Neural cell (in vitro differentiated cells): ENCODE measurements around the gene STX10. TPM values are rescaled to one million over a fixed set of nuclear protein-coding genes. Genes with fewer than 3 reads are reported as not detected.

ENCODE experiments used
- H2AFZ ChIP-seq: fragments of 200-600, 300-800 bp; sonication (generic), shearing (Covaris generic); 2 replicates; pipeline ENCODE4 v1.6.0; 2014; ENCODE audit warnings: low read depth, mild to moderate bottlenecking, antibody characterized with exemption, low read length, moderate library complexity
- H3F3A ChIP-seq: fragments of 200-600 bp; shearing (Covaris generic); 2 replicates; pipeline ENCODE4 v1.6.1; 2016; ENCODE audit warnings: mild to moderate bottlenecking, moderate library complexity, mixed read lengths, antibody characterized with exemption, low read length; ENCODE audit not compliant: insufficient read depth, poor library complexity, severe bottlenecking
- H3K27ac ChIP-seq: fragments of 200-600, 300-800 bp; sonication (generic), shearing (Covaris generic); 2 replicates; pipeline ENCODE4 v1.5.1; 2014; ENCODE audit warnings: mild to moderate bottlenecking, low read length, moderate library complexity
- H3K27me3 ChIP-seq: fragments of 300-800, 200-600 bp; sonication (generic), shearing (Covaris generic); 2 replicates; pipeline ENCODE4 v1.6.0; 2014; ENCODE audit warnings: mild to moderate bottlenecking, low read depth, low read length, moderate library complexity; ENCODE audit not compliant: insufficient read depth
- H3K36me3 ChIP-seq: fragments of 300-800, 200-600 bp; sonication (generic), shearing (Covaris generic); 2 replicates; pipeline ENCODE4 v1.5.1; 2014; ENCODE audit warnings: mild to moderate bottlenecking, antibody characterized with exemption, low read length, moderate library complexity; ENCODE audit not compliant: insufficient read depth
- H3K4me2 ChIP-seq: fragments of 300-800, 200-600 bp; sonication (generic), shearing (Covaris generic); 2 replicates; pipeline ENCODE4 v1.6.0; 2014; ENCODE audit warnings: mild to moderate bottlenecking, low read length
- H3K4me3 ChIP-seq: fragments of 300-800, 200-600 bp; sonication (generic), shearing (Covaris generic); 2 replicates; pipeline ENCODE4 v1.5.1; 2014; ENCODE audit warnings: mild to moderate bottlenecking, low read length, moderate library complexity
- H3K79me2 ChIP-seq: fragments of 200-600 bp; shearing (Covaris generic); replicated peaks from 2 replicates; pipeline ENCODE4 v1.6.0; 2014; ENCODE audit warnings: mild to moderate bottlenecking, low read length, moderate library complexity; ENCODE audit not compliant: insufficient read depth
- H3K9ac ChIP-seq: fragments of 300-800, 200-600 bp; sonication (generic), shearing (Covaris generic); 2 replicates; pipeline ENCODE4 v1.6.1; 2016; ENCODE audit warnings: mild to moderate bottlenecking, low read length, mixed read lengths
- H3K9me2 ChIP-seq: fragments of 200-600 bp; shearing (Covaris generic); 2 replicates; pipeline ENCODE4 v1.6.1; 2016; ENCODE audit warnings: mild to moderate bottlenecking, low read length, mixed read lengths; ENCODE audit not compliant: insufficient read depth
- H3K9me3 ChIP-seq: fragments of 200-600, 300-800 bp; sonication (generic), shearing (Covaris generic); 2 replicates; pipeline ENCODE4 v1.6.1; 2016; ENCODE audit warnings: mild to moderate bottlenecking, mixed run types, low read length, moderate library complexity, mixed read lengths
- H4K20me1 ChIP-seq: fragments of 200-600 bp; shearing (Covaris generic); 2 replicates; pipeline ENCODE4 v1.6.1; 2016; ENCODE audit warnings: mild to moderate bottlenecking, mixed run types; ENCODE audit not compliant: insufficient read depth
- CTCF ChIP-seq: fragments of 450-650 bp; IDR thresholded peaks from 2 replicates; pipeline ENCODE4 v1.5.1; 2014; ENCODE audit warnings: antibody characterized with exemption, mild to moderate bottlenecking, moderate library complexity; ENCODE audit not compliant: poor library complexity, severe bottlenecking
- EP300 ChIP-seq: fragments of 450-650 bp; conservative IDR thresholded peaks from 2 replicates; pipeline ENCODE4 v1.6.1; 2014; ENCODE audit warnings: antibody characterized with exemption, mild to moderate bottlenecking, moderate library complexity; ENCODE audit not compliant: poor library complexity, severe bottlenecking
- EZH2 ChIP-seq: fragments of 200-600, 300-800 bp; shearing (Covaris generic), sonication (generic); IDR thresholded peaks from 2 replicates; pipeline ENCODE4 v1.6.1; 2014; ENCODE audit warnings: antibody characterized with exemption, low read length, borderline replicate concordance, mild to moderate bottlenecking; ENCODE audit not compliant: insufficient read depth, poor library complexity, severe bottlenecking
- MXI1 ChIP-seq: fragments of 450-650 bp; conservative IDR thresholded peaks from 2 replicates; pipeline ENCODE4 v1.6.1; 2014; ENCODE audit warnings: antibody characterized with exemption, mild to moderate bottlenecking; ENCODE audit not compliant: poor library complexity, severe bottlenecking
- POLR2AphosphoS5 ChIP-seq: IDR thresholded peaks from 2 replicates; pipeline ENCODE4 v1.6.1; 2012
- RAD21 ChIP-seq: fragments of 450-650 bp; conservative IDR thresholded peaks from 2 replicates; pipeline ENCODE4 v1.6.1; 2014; ENCODE audit warnings: antibody characterized with exemption, mild to moderate bottlenecking, moderate library complexity
- REST ChIP-seq: IDR thresholded peaks from 2 replicates; pipeline ENCODE4 v1.6.1; 2012; ENCODE audit warnings: borderline replicate concordance
- SMC3 ChIP-seq: fragments of 450-650 bp; conservative IDR thresholded peaks from 2 replicates; pipeline ENCODE4 v1.6.1; 2014; ENCODE audit warnings: antibody characterized with exemption, mild to moderate bottlenecking, moderate library complexity; ENCODE audit not compliant: poor library complexity
- TAF1 ChIP-seq: IDR thresholded peaks from 2 replicates; pipeline ENCODE4 v1.6.1; 2012; ENCODE audit warnings: low read depth
- polyA plus RNA-seq: library from polyadenylated mRNA; depleted of rRNA; stranded (reverse); fragments of >200 nt; gene quantifications from 2 replicates; pipeline ENCODE4 v1.2.3, GENCODE V29; 2014

The STX10 gene
- polyA plus RNA-seq, 1 donor from 2014 or later, result 157 TPM

- Histone ChIP-seq H3F3A (no peaks in the 10 kb centered on the region), H3K27me3 (no peaks in the 10 kb centered on the region), H3K9me2 (no peaks in the 10 kb centered on the region), H3K27ac (peak overlapping the region; percentile 51), H3K79me2 (peaks cover 52% of the 10 kb centered on the region), H2AFZ (no peak overlapping the region), H4K20me1 (no peaks in the 10 kb centered on the region), H3K36me3 (no peaks in the 10 kb centered on the region), H3K4me3 (peak overlapping the region; percentile 93), H3K4me2 (peak overlapping the region; percentile 73), H3K9me3 (no peaks in the 10 kb centered on the region), H3K9ac (peak overlapping the region; percentile 94)
- TF ChIP-seq RAD21 (no peak), CTCF (no peak), TAF1 (no peak), REST (peak; percentile 7), POLR2AphosphoS5 (no peak), SMC3 (no peak)
These were observed 31.6 kb downstream of the STX10 start for GRCh38 chr19:13118424-13119193.

- H3F3A ChIP-seq, result no peaks in the 10 kb centered on the region
- no peaks in the 10 kb centered on the region for H4K20me1 ChIP-seq
- no peak for TF ChIP-seq MXI1
- TF ChIP-seq REST, result peak; percentile 30
- no peak for TF ChIP-seq RAD21
- TF ChIP-seq TAF1, result peak; percentile 77
- peak; percentile 24 for TF ChIP-seq EP300
- TF ChIP-seq EZH2, result no peak
- peak; percentile 69 for TF ChIP-seq POLR2AphosphoS5
- no peak for TF ChIP-seq SMC3
- no peak for TF ChIP-seq CTCF
- H3K9me3 ChIP-seq, result no peaks in the 10 kb centered on the region
- peak within 1 kb of the TSS; percentile 94 for H3K4me3 ChIP-seq
- peak within 1 kb of the TSS; percentile 73 for H3K4me2 ChIP-seq
- H3K27ac ChIP-seq, result peak within 1 kb of the TSS; percentile 51
- no peaks in the 10 kb centered on the region for H3K9me2 ChIP-seq
- peaks cover 50% of the 10 kb centered on the region for H3K79me2 ChIP-seq
- H3K36me3 ChIP-seq, result no peaks in the 10 kb centered on the region
- H2AFZ ChIP-seq, result peak within 1 kb of the TSS; percentile 34
- no peaks in the 10 kb centered on the region for H3K27me3 ChIP-seq
- H3K9ac ChIP-seq, result peak within 1 kb of the TSS; percentile 94
These were observed 32.3 kb downstream of the STX10 start, which contains the start of gene NACC1 for GRCh38 chr19:13117772-13118423. TSS of gene NACC1 (plus strand) at chr19:13118264. CDS start at chr19:13135208, 16,944 bp downstream.
